ENCODE data around the gene OR51F2.

- TF ChIP-seq CTCF (IDR thresholded peaks at IDR 0.05; ENCODE audit: low read depth, low read length, missing input control) = no peak
- no peak for TF ChIP-seq ZBTB33 (IDR thresholded peaks at IDR 0.05)
- TF ChIP-seq RAD21 (IDR thresholded peaks at IDR 0.05) = no peak
- no peak for TF ChIP-seq YY1 (IDR thresholded peaks at IDR 0.05)
- no peak for TF ChIP-seq REST (IDR thresholded peaks at IDR 0.05)
- TF ChIP-seq HNF4G (IDR thresholded peaks at IDR 0.05) = no peak
- no peak for TF ChIP-seq MAX (IDR thresholded peaks at IDR 0.05)
- TF ChIP-seq TAF1 (conservative IDR thresholded peaks at IDR 0.05) = no peak
- TF ChIP-seq SP1 (IDR thresholded peaks at IDR 0.05) = no peak
- no peak for TF ChIP-seq HNF4A (conservative IDR thresholded peaks at IDR 0.05)
- TF ChIP-seq JUND (IDR thresholded peaks at IDR 0.05) = no peak
- TF ChIP-seq GABPA (IDR thresholded peaks at IDR 0.05 in 1 of 2, conservative IDR thresholded peaks at IDR 0.05 in 1 of 2) = no peak
Measured at GRCh38 chr11:4862447-4863236, 41.5 kb downstream of the OR51F2 start.
